SK-N-DZ (cell line): ENCODE data around the gene DGKA.
A peak's percentile ranks its signal among the peaks of the same experiment; 100 is the strongest.
"Not testable (repeated sequence)": the region's sequence is repeated elsewhere in the genome, so short reads cannot be mapped to it uniquely, and the experiment has no call there.

Experiments
- DNase-seq: peaks from one replicate; pipeline ENCODE4 v3.0.0-alpha.2; 2015; ENCODE audit warnings: low spot score

DGKA gene

DNA sequence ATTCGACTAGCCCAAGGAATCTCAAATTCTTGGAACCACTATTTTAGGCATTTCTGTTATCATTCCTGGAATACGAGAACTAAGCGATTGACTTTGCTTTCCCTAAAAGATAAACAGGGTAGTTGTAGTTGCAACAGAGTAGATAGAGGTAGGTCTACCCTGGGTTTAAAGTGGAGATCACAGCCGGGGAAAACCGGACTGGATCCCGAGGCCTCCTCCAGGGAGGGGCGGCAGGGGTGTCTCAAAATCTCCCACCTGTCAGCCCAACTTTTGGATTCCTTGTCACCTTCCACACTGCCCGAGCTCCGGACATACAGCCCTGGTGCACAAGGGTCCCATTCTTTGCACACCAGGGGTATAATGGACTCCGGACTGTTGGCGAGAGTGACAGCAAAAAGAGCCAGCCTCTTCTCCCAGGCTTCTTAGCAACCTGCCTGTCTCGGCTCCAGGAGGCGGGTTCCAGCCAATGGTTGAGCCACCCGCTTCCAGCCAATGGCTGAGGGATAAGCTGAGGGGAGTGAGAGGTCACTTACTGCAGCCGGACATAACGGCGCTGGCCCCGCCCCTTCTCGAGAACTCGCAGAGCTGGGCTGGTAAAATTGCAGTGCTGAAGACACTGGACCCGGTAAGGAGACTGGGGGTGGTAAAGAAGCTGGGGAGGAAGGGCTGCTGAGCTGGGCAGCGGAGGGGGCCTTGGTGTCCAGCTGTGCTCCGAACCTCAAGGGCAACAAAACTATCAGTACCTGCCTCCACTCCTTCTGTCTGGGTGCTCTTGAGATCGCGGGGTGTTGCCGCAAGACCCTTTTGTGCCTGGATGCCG lies 66.0 kb downstream of the DGKA start, which contains the start of gene SUOX:
Gene SUOX (plus strand): TSS at position 562 of the 820 bp plus-strand sequence. CDS start 4,946 bp downstream, outside the sequence.
- DNase-seq, result peak; percentile 96

DNA sequence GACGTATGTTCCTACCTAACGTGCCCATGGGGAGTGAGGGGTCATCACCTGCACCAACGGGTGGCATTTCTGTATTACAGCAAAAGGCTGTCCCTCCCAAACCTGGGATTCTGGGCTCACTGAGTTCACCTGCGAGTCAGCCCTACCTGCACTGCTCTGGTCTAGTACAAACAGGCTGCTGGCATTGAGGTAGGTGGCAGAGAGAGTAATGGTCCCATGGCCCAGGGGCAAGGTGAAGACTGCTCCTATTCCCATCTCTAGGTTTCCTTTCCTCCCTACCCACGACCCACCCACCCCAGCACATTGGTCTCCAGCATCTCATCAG lies 66.5 kb downstream of the DGKA start:
- no peak for DNase-seq

DNA sequence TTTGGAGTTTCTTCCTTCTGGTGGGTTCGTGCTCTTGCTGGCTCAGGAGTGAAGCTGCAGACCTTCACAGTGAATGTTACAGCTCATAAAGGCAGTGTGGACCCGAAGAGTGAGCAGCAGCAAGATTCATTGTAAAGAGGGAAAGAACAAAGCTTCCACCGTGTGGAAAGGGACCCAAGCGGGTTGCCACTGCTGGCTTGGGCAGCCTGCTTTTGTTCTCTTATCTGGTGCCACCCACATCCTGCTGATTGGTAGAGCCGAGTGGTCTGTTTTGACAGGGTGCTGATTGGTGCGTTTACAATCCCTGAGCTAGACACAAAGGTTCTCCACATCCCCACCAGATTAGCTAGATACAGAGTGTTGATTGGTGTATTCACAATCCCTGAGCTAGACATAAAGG lies 68.6 kb downstream of the DGKA start:
- not testable (repeated sequence) for DNase-seq

DNA sequence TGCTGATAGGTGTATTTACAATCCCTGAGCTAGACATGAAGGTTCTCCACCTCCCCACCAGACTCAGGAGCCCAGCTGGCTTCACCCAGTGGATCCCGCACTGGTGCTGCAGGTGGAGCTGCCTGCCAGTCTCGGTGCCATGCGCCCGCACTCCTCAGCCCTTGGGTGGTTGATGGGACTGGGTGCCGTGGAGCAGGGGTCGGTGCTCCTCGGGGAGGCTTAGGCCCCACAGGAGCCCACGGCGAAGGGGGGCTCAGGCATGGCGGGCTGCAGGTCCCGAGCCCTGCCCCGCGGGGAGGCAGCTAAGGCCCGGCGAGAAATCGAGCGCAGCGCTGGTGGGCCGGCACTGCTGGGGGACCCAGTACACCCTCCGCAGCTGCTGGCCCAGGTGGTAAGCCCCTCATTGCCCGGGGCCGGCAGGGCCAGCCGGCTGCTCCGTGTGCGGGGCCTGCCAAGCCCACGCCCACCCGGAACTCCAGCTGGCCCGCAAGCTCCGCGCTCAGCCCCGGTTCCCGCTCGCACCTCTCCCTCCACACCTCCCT lies 69.1 kb downstream of the DGKA start:
- DNase-seq, result not testable (repeated sequence)

DNA sequence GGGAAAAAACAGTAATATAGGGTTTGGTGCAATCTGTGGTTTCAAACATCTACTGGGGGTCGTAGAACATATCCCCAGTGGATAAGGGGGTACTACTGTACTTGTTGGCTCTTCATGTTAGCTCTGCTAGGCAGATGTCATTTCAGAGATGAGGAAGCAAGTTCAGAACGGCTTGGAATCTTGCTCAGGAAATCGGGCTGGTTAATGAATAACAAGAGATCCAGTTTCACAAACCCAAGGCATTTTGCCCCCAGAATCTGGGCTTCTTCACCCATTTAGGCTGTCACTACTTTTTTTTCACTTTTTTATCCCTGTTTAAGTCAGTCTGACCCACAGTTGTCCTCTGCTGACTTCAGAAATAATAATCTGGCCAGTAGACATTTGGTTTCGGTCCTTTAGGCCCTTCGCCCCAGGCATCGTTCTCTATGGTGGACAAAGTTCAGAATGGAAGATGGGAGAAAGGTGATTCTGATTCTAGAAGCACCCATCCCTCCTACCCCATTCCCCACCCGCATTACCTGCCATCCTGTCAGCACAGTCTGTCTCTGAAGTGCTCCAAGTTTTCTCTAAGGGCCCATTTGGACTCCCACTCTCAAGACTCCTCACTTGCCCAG lies 70.6 kb downstream of the DGKA start:
- no peak for DNase-seq

DNA sequence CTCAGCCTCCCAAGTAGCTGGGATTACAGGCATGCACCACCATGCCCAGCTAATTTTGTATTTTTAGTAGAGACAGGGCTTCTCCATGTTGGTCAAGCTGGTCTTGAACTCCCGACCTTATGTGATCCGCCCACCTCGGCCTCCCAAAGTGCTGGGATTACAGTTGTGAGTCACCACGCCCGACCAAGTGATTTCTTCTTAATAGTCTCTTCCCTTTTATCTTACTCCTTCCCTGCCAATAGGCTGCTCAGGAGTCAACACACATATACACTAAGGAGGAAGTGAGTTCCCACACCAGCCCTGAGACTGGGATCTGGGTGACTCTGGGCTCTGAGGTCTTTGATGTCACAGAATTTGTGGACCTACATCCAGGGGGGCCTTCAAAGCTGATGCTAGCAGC lies 72.4 kb downstream of the DGKA start:
- DNase-seq, result not testable (repeated sequence)
